ENCODE data around the gene PLA2G7. TPM values are rescaled to one million over a fixed set of nuclear protein-coding genes. Genes with fewer than 3 reads are reported as not detected.

PLA2G7 gene
- total and polyA plus RNA-seq, 10 donors = 8.9 to 47.9 (median 22.0) TPM

- 0 to 7% (median 4%) methylated on average over 3 of the region's 3 CpGs for WGBS, 5 donors
- no peak for DNase-seq
These were observed 30.6 kb downstream of the PLA2G7 start for GRCh38 chr6:46704562-46704961.

GRCh38 chr6:46699970-46700369 lies 35.2 kb downstream of the PLA2G7 start:
- Histone ChIP-seq H3K4me1 (no peaks in the 10 kb centered on the region), H3K36me3 (no peaks in the 10 kb centered on the region), H3K9me3 (no peaks in the 10 kb centered on the region), H3K4me3 (no peak overlapping the region), H3K27me3 (replicated peaks in 1 of 7) (no peaks in the 10 kb centered on the region), H3K27ac (no peak overlapping the region)
- WGBS, 5 donors = 56 to 87% (median 69%) methylated on average over 1 of the region's 1 CpG
- TF ChIP-seq CTCF (IDR thresholded peaks at IDR 0.05 in 8 of 11, conservative IDR thresholded peaks at IDR 0.05 in 3 of 11) (no peak), POLR2AphosphoS5 (IDR thresholded peaks at IDR 0.05) (no peak), POLR2A (IDR thresholded peaks at IDR 0.05) (no peak)
- DNase-seq = no peak
- intact Hi-C loops (cut with DNase I; ENCODE audit: low total_unique reads) = no loop called here

More at GRCh38 chr6:46704562-46704961, 30.6 kb downstream of the PLA2G7 start:
- Histone ChIP-seq H3K4me1 (no peaks in the 10 kb centered on the region), H3K27me3 (replicated peaks in 1 of 7) (no peaks in the 10 kb centered on the region), H3K9me3 (no peaks in the 10 kb centered on the region), H3K4me3 (no peak overlapping the region), H3K27ac (no peak overlapping the region), H3K36me3 (no peaks in the 10 kb centered on the region)
- TF ChIP-seq POLR2A (IDR thresholded peaks at IDR 0.05) = no peak
- TF ChIP-seq POLR2AphosphoS5 (IDR thresholded peaks at IDR 0.05) = no peak
- TF ChIP-seq CTCF (IDR thresholded peaks at IDR 0.05 in 8 of 11, conservative IDR thresholded peaks at IDR 0.05 in 3 of 11) = no peak
- intact Hi-C loops (cut with DNase I; ENCODE audit: low total_unique reads) = no loop called here

- DNase-seq = no peak
- Histone ChIP-seq H3K4me1 (no peaks in the 10 kb centered on the region), H3K27me3 (replicated peaks in 1 of 7) (no peaks in the 10 kb centered on the region), H3K9me3 (peaks cover 0 to 15% (median 0%) of the 10 kb centered on the region in 8 donors), H3K4me3 (no peak overlapping the region), H3K36me3 (no peaks in the 10 kb centered on the region), H3K27ac (no peak overlapping the region)
- TF ChIP-seq POLR2AphosphoS5 (IDR thresholded peaks at IDR 0.05) (no peak), CTCF (IDR thresholded peaks at IDR 0.05 in 8 of 11, conservative IDR thresholded peaks at IDR 0.05 in 3 of 11) (no peak), POLR2A (IDR thresholded peaks at IDR 0.05) (no peak)
- intact Hi-C loops (cut with DNase I; ENCODE audit: low total_unique reads) = no loop called here
- 64 to 81% (median 71%) methylated on average over 1 of the region's 1 CpG for WGBS, 5 donors
These were observed 44.2 kb downstream of the PLA2G7 start for GRCh38 chr6:46690911-46691451.

GRCh38 chr6:46690141-46690755 lies 44.9 kb downstream of the PLA2G7 start:
- intact Hi-C loops (cut with DNase I; ENCODE audit: low total_unique reads) = no loop called here
- WGBS, 5 donors = 81 to 88% (median 86%) methylated on average over 2 of the region's 2 CpGs
- no peak overlapping the region for H3K4me3 ChIP-seq

More at GRCh38 chr6:46690141-46690755, 44.9 kb downstream of the PLA2G7 start:
- no peaks in the 10 kb centered on the region for H3K27me3 ChIP-seq (replicated peaks in 1 of 7)
- no peaks in the 10 kb centered on the region for H3K4me1 ChIP-seq
- no peak for TF ChIP-seq POLR2A (IDR thresholded peaks at IDR 0.05)
- TF ChIP-seq CTCF (IDR thresholded peaks at IDR 0.05 in 8 of 11, conservative IDR thresholded peaks at IDR 0.05 in 3 of 11) = no peak
- no peak for TF ChIP-seq POLR2AphosphoS5 (IDR thresholded peaks at IDR 0.05)
- peaks cover 0 to 15% (median 0%) of the 10 kb centered on the region in 8 donors for H3K9me3 ChIP-seq
- H3K27ac ChIP-seq = no peak overlapping the region
- H3K36me3 ChIP-seq = no peaks in the 10 kb centered on the region
- DNase-seq = no peak
